HG03439 (cell line): Measurements from ENCODE around the gene MT1G.
"Not testable (repeated sequence)": the region's sequence is repeated elsewhere in the genome, so short reads cannot be mapped to it uniquely, and the experiment has no call there.

Experiments
- ATAC-seq: cut with Tn5 transposase; IDR thresholded peaks from one replicate; pipeline ENCODE4 v1.9.1; 2021; ENCODE audit warnings: mild to moderate bottlenecking, moderate library complexity; ENCODE audit not compliant: unreplicated experiment

Gene MT1G

GRCh38 chr16:56665286-56666261 is 2.3 kb downstream of the MT1G start:
- not testable (repeated sequence) for ATAC-seq

GRCh38 chr16:56664506-56664905 is 3.4 kb downstream of the MT1G start:
- ATAC-seq: no peak

DNA sequence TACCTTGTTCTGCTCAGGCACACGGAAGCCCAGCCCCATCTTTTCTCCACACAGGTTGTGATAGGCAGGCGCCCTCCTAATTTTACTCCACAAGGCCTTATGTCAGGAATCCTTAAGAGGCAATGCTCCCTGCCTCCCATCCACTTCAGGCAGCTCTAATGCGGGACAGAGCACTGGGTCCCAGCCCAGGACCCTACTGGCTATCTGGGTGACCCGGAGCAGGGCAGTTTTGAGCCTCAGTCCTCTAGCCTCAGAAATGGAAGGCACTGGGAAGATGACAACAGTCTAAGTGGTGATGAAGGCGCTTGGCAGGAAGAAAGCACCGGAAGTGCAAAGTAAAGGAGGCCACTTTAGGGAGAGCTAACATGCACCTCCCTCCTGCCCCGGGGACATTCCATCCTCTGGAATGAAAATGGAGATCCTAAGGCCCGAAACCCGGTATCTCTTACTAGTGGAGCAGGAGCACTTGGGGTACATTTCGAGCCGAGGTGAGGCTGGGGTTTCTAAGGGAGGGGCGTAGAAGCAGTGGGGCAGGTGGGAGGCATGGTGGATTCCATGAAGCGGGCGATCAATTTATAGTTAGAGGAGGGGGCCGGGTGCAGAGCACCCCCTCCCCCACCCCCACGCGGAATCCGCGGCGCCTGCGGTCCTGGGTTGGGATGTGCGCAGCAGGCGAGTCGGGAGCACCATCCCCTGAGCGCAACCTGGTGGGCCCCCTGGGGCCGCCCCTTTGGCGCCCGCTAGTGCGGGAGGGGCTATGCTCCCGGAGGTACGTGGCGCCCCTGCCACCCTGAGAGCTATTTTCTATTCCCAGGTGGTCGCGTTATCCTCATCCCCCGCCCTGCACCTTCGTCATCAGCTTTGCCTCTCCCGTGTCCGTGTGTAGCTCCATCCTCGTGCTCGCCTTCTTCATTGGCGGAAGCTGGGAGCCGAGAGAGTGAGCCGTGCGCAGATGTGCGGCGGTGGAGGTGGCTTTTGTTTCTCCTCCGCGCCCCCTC is 5.2 kb downstream of the MT1G start:
- ATAC-seq: no peak

DNA sequence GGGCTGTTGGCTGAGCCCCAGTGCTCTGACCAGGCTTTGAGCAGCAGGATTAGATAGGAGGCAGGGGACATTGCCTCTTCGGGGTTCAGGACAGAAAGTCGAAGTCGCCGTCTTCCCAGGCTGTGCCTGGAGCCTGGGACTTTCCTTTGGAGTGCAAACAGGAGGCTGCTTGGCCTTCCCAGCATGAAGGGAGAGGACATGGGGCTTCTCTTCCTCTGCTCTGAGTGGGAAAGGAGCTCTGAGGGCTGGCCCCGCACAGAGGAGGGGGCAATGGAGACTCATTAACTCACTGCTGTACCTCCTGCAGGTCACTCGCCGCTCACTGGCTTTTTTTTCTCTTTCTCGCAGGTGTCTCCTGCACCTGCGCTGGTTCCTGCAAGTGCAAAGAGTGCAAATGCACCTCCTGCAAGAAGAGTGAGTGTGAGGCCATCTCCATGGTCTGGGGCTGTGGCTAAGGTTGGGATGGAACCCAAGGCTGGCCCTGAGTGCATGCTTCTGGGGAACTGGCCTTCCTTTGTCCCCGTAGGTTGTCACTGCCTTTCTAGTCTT is 9.5 kb downstream of the MT1G start:
- no peak for ATAC-seq

GRCh38 chr16:56657555-56658326 is 10.1 kb downstream of the MT1G start, which contains the start of gene MT1F:
TSS of gene MT1F (plus strand) at chr16:56657959. CDS start at chr16:56658059, 100 bp downstream.
- ATAC-seq: no peak

DNA sequence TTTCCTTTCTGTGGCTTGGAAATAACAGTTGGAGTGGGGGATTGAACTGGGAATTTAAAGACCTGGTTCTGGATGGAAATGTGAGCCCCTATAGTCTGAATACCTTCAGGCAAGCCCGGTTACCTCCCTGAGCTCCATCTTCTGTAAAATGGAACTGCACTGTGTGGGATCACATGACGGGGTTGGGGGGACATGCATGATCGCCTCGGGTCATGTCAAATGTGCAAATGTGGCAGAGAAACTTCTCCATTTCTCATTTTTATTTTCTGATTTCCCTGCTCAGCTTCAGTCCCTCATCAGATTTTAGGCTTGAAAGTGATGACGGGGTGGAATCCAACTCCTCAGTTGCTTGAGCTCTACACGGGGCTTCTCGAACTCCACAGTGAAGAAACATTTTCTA is 14.6 kb downstream of the MT1G start:
- ATAC-seq: no peak

- ATAC-seq: no peak
These were observed 15.3 kb downstream of the MT1G start for GRCh38 chr16:56652600-56652999.

GRCh38 chr16:56651586-56651985 is 16.3 kb downstream of the MT1G start, which contains the start of gene MT1B:
TSS of gene MT1B (plus strand) at chr16:56651886. CDS start at chr16:56651954, 68 bp downstream.
- ATAC-seq: no peak

DNA sequence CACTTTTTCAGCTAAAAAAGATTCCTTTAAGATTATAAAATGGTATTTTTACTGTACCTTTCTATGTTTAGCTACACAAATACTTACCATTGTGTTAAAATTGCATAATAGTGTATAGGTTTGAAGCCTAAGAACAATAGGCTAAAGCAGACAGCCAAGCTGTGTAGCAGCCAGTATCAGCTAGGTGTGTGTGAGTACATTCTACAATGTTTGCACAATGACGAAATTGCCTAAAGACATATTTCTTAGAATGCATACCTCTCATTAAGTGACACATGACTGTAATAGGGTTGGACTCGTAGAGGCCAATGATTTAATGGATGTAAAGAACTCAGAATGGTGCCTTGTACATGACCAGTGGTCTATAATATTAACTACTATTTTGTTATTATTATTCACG is 18.0 kb downstream of the MT1G start:
- ATAC-seq: no peak

GRCh38 chr16:56649271-56649670 is 18.6 kb downstream of the MT1G start:
- ATAC-seq: no peak

DNA sequence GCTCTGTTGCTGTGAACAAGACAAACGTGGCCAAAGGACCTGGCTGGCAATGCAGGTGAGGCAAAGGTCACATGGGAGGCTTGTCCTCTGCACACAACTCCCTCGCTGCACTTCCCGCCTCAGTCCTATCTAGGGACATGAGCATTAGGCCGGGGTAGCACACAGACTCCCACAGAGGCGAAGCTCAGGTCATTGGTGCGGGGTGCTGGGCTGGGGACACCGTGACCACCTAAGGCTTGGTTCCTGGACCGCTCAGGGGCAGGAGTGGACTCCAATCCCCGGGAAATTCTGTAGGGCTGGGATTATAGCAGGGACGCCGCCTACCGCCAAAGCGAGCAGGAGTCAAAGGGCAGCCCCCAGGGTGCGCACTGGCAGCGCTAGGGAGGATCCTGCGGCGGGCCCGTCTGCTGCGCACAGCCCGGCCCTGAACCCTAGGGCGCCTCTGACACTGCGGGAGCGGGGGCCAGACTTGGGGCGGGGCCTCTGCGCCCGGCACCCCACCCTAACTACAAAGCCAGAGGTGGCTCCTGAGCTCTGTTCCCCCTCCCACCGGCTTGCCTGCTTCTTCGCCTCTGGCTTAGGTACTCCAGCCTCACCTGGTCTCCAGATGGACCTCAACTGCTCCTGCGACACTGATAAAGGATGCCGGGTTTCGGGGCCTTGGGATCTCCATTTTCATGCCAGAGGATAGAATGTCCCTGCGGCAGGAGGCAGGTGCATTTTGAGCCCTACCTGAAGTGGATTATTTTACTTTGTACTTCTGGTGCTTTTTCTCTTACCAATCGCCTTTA is 20.0 kb downstream of the MT1G start:
- no peak for ATAC-seq

GRCh38 chr16:56645838-56646237 is 22.0 kb downstream of the MT1G start:
- no peak for ATAC-seq

- ATAC-seq: no peak
These were observed 22.6 kb downstream of the MT1G start for GRCh38 chr16:56645311-56645710.

DNA sequence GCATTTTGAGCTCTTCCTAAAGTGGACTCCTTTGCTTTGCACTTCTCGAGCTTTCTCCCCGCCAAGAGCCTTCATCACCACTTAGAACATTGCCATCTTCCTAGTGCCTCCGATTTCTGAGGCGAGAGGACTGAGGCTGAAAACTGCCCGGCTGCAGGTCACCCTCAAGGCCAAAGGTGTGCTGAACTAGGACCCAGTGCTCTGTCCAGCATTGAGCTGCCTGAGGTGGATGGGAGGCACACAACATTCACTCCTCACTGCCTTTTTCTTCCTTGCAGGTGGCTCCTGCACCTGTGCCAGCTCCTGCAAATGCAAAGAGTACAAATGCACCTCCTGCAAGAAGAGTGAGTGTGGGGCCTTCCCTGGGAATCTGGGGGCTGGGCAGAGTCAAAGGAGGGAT is 24.0 kb downstream of the MT1G start:
- no peak for ATAC-seq

DNA sequence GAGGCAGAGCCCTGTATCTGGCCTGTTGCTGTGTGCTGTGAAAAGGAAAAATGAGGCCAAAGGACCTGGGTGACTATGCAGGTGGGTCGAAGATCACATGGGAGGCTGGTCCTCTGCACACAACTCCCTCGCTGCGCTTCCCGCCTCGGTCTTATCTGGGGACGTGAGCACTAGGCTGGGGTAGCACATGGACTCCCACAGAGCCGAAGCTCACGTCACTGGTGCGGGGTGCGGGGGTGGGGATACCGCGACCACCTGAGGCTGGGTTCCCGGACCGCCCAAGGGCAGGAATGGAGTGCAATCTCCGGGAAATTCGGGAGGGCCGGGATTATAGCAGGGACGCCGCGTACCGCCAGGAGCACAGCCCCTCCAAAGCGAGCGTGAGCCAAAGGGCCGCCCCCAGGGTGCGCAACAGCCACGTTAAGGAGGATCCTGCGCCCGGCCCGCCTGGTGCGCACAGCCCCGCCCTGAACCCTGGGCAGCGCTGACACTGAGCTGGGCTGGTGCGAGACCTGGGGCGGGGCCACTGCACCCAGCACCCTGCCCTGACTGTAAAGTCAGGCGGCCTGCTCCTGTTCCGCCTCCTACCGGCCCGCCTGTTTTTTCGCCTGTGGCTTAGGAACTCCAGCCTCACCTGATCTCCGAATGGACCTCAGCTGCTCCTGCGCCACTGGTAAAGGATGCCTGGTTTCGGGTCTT is 24.6 kb downstream of the MT1G start:
- ATAC-seq: peak; percentile 80

GRCh38 chr16:56641166-56641565 is 26.7 kb downstream of the MT1G start:
- no peak for ATAC-seq

DNA sequence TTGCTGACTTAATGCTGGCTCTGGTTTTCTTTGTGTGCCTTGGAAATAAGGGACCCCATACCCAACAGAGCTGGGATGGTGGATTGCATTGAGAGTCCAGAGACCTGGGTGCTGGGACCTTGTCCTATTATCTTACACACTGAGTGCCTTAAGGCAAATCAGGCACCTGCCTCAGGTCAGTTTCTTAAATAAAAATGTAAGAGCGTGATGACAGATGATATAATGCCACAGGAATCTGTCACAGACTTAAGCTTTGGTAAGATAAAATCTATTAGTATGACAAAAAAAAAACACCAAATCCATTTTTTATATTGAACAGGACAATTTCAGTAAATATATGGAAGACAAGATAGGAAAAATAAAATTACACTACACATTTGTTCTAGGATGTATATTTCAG is 27.8 kb downstream of the MT1G start:
- ATAC-seq: no peak

DNA sequence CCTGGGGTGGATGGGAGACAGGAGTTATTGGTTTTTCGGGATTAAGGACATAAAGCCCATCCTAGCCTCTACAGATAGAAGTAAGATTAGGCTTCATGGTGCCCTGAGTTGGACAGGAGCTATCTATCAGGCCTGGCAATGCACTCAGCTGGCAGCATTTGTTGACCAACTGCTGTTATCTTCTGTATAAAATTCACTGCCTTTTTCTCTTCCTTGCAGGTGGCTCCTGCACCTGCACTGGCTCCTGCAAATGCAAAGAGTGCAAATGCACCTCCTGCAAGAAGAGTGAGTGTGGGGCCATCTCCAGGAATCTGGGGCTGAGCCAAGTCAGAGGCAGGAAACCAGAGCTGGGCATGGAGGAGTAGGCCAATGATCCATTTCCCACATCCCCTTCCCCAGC is 28.8 kb downstream of the MT1G start:
- ATAC-seq: no peak
